ENCODE results near the gene BAIAP2L2. TPM values are rescaled to one million over a fixed set of nuclear protein-coding genes. Genes with fewer than 3 reads are reported as not detected.

The BAIAP2L2 gene
- total RNA-seq, 2 experiments from 2014 or later, result 0.20 to 0.39 TPM

DNA sequence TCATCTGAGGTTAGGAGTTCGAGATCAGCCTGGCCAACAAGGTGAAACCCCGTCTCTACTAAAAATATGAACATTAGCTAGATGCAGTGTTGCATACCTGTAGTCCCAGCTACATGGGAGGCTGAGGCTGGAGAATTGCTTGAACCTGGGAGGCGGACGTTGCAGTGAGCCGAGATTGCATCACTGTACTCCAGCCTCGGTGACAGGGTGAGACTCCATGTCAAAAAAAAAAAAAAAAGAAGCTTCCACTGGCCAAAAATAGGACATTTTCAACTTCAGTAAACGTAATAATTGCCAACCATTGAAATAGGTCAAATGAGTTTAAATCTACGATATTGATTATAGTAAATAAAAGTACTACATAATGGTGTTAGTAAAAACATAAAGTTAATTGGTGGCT lies 6.8 kb downstream of the BAIAP2L2 start:
- DNase-seq, result no peak
- Mint-ChIP-seq H3K4me3 (no peak overlapping the region), H3K4me1 (peaks cover 4% of the 10 kb centered on the region), H3K27ac (no peak overlapping the region), H3K9me3 (no peaks in the 10 kb centered on the region), H3K27me3 (no peaks in the 10 kb centered on the region), H3K36me3 (no peaks in the 10 kb centered on the region)

DNA sequence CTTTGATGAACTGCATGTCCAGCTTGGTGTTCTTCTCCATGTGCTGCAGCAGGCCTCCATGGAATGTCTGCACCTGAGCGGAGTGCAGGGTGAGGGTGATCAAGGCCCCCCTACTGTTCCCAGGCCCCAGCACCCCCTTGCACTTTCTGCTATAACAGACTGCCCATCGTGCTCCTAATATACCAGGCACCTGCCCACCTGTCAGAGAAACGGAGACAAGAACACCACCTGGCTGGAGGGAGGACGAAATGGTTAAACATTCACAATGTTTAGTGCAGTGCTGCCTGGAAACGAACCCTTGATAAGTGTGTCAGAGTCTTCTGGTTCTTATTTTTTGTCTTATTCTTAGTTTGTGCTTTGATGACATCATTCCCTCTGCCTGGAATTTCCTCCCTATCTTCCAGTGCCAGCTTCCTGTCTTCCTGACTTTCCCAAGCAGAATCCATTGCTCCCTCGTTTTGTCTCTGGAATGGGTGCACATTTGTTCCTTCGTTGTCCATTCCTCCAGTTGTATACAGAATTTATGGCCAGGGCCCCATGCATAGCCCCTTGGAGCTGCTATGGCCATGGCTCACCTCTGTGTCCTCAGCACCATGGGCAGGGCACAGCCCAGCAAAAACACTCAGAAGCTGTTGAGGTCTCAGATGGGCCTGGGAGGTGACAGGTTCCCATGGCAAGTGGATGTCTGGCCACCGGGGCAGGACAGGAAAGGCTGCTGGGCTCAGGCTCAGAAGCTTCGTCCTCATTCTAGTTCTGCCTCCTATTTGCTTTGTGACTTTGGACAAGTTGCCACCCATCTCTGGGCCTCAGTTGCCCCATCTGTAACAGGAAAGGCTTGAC lies 11.9 kb downstream of the BAIAP2L2 start:
- no peak for DNase-seq
- H3K27ac Mint-ChIP-seq, result no peak overlapping the region
- H3K4me3 Mint-ChIP-seq, result no peak overlapping the region
- no peaks in the 10 kb centered on the region for H3K4me1 Mint-ChIP-seq
- no peaks in the 10 kb centered on the region for H3K36me3 Mint-ChIP-seq
- no peaks in the 10 kb centered on the region for H3K9me3 Mint-ChIP-seq
- H3K27me3 Mint-ChIP-seq, result no peaks in the 10 kb centered on the region

DNA sequence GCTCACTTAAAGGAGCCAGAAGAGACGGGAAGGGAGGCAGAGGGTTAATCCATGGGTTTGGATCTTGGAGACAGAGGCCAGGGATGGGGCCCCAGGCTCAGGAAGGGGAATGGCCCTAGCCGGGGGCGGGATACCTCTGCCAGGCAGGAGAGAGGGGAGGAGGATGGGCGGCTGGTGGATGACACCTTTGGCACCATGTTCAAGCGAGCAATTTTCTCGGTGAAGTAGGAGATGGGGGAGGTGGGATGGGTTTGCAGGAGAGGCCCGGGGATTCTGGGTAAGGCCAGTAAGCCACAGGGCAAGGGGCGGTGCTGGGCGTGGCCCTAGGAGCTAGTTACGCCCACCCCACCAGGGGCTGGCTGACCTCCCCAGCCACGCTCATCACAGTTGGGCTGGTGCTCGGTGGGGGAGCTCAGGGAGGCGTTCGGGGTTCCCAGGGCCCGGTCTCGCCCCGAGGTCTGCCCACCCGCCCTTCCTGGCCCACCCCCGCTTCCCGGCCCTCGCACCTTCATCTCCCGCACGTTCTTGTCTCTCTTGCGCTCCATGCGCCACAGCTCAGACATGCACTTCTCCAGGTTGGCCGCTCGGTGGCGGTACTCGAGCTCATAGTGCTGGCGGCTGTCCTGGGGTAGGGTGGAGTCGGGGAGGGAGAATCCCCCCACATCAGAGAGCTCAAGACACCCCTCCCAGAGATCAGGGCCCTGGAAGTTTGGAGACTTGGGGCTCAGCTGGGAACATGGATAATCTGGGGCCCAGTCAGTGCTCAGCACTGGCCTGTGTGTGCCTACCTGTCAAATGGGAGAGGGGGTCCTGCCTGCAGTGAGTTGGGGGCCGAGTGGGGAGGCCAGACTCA lies 12.7 kb downstream of the BAIAP2L2 start:
- Mint-ChIP-seq H3K4me1 (no peaks in the 10 kb centered on the region), H3K9me3 (no peaks in the 10 kb centered on the region), H3K36me3 (no peaks in the 10 kb centered on the region), H3K27me3 (no peaks in the 10 kb centered on the region), H3K4me3 (no peak overlapping the region), H3K27ac (no peak overlapping the region)
- DNase-seq, result no peak

DNA sequence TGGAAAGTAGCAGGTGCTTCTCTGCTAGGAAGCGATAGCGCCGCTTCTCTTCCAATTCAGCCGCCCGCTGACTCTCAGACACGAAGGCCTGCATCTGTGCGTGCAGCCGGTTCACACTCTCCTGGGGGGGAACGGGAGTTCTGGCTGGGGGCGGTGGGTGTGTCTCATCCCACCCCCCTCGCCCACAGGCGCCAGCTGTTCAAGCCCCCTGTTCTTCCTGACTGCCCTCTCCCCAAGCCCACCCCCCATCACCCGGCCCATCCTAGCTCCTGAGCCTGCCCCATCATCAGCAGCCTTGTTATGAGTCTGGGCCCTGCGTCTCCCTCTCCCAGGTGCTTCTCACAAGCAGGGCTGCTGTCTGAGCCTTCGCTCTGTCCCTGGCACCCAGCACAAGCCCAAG lies 13.4 kb downstream of the BAIAP2L2 start:
- no peaks in the 10 kb centered on the region for H3K4me1 Mint-ChIP-seq
- no peak for DNase-seq
- H3K27ac Mint-ChIP-seq, result no peak overlapping the region
- no peaks in the 10 kb centered on the region for H3K9me3 Mint-ChIP-seq
- no peaks in the 10 kb centered on the region for H3K27me3 Mint-ChIP-seq
- no peak overlapping the region for H3K4me3 Mint-ChIP-seq
- H3K36me3 Mint-ChIP-seq, result no peaks in the 10 kb centered on the region

DNA sequence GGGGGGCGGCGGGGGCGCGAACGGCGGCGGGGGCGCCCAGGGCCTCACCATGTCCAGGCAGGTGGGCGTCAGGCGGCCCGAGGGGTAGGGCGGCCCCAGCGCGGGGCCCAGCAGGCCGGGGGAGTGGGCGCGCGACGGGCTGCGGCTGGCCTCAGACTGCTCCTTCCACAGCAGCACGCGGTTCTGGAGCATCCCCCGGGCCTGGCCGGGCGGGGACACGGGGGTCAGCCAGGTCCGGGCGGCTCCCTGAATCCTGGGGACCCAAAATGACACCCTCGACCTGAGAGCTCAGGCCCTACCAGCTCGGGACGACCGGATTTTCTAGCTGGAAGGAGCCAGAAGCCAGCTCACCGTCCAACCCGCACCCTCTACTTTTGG lies 21.0 kb downstream of the BAIAP2L2 start:
- Mint-ChIP-seq H3K4me1 (no peaks in the 10 kb centered on the region), H3K27ac (no peak overlapping the region), H3K27me3 (peaks cover 20% of the 10 kb centered on the region), H3K4me3 (no peak overlapping the region), H3K9me3 (no peaks in the 10 kb centered on the region), H3K36me3 (peaks cover 4% of the 10 kb centered on the region)
- DNase-seq, result no peak

DNA sequence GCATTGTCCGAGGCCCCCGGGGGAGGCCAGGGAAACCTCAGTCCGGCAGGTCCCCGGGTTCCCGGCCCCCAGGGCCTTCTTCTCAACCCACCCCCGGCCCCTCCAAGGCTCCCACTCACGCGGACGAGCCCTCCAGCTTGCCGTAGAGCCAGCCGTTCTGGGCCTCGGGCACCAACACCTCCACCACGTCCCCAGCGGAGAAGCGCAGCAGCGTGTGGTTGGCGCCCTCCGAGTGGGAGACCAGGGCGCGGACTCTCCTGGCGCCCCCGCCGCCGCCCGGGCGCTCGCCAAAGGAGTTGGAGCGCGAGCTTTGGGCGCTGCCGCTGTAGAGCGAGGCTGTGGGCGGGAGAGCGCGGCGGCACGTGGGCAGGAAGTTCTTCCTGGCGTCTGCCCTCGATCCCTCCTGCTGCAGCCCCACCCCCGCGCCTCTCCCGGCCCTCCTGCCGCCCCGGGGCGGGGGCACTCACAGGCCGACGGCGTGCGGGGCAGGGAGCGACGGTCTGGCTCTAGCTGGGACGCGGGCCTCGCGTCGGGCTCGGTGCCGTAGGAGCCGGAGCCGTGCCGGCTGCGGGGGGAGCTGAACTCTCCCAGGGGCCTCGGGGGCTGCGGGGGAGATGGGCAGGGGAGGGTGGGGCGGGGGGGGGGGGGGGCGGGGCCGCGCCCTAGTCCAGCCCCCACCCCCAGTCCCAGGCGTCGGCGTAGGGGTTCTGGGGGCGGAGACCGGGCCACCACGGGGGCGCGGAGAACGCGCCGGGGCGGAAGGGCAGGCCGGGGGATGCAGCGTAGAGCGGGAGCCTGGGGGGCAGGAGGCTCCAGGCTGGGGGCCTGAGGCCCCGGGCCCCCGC lies 21.6 kb downstream of the BAIAP2L2 start:
- no peak for DNase-seq
- H3K4me1 Mint-ChIP-seq, result no peaks in the 10 kb centered on the region
- no peak overlapping the region for H3K27ac Mint-ChIP-seq
- H3K36me3 Mint-ChIP-seq, result peaks cover 4% of the 10 kb centered on the region
- H3K4me3 Mint-ChIP-seq, result no peak overlapping the region
- H3K9me3 Mint-ChIP-seq, result no peaks in the 10 kb centered on the region
- H3K27me3 Mint-ChIP-seq, result peaks cover 20% of the 10 kb centered on the region

DNA sequence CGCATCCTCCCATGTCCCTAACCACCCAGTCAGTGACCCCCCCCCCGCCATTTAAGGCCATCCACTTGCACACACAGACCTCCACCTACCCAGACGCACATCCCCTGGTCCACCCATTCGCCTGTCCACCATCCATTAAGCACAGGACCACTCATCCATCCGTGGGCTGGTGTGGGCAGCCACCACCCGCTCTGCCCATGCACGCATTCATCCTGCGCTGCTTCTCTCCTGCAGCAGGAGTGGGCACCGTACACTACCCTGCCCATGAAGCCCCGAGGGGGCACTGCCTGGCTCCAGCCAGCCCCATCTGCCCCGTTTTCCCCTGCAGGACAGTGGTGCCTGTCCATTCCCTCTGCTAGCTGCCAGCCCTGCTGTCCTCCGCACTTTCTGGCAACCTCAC lies 22.6 kb downstream of the BAIAP2L2 start:
- no peak overlapping the region for H3K4me3 Mint-ChIP-seq
- H3K9me3 Mint-ChIP-seq, result no peaks in the 10 kb centered on the region
- no peaks in the 10 kb centered on the region for H3K4me1 Mint-ChIP-seq
- DNase-seq, result no peak
- no peak overlapping the region for H3K27ac Mint-ChIP-seq
- peaks cover 27% of the 10 kb centered on the region for H3K27me3 Mint-ChIP-seq
- H3K36me3 Mint-ChIP-seq, result peaks cover 4% of the 10 kb centered on the region

DNA sequence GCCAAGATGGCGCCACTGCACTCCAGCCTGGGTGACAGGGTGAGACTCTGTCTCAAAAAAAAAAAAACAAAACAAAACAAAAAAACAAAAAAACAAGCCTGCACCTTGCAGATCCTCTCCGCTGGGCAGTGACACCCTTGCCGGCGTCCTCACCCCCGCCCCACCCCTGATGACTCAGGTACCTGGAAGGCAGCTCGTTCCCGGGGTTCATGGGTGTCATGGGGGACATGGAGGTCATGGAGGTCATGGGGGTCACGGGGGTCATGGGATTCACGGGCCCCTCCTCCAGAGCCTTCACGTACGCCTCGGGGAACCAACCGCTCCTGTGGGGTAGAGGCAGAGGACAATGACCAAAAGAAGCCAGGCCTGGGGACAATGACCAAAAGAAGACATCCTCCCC lies 23.5 kb downstream of the BAIAP2L2 start:
- no peak overlapping the region for H3K4me3 Mint-ChIP-seq
- no peaks in the 10 kb centered on the region for H3K9me3 Mint-ChIP-seq
- H3K36me3 Mint-ChIP-seq, result peaks cover 4% of the 10 kb centered on the region
- H3K27me3 Mint-ChIP-seq, result peaks cover 33% of the 10 kb centered on the region
- H3K27ac Mint-ChIP-seq, result no peak overlapping the region
- DNase-seq, result no peak
- peaks cover under 1% of the 10 kb centered on the region for H3K4me1 Mint-ChIP-seq

DNA sequence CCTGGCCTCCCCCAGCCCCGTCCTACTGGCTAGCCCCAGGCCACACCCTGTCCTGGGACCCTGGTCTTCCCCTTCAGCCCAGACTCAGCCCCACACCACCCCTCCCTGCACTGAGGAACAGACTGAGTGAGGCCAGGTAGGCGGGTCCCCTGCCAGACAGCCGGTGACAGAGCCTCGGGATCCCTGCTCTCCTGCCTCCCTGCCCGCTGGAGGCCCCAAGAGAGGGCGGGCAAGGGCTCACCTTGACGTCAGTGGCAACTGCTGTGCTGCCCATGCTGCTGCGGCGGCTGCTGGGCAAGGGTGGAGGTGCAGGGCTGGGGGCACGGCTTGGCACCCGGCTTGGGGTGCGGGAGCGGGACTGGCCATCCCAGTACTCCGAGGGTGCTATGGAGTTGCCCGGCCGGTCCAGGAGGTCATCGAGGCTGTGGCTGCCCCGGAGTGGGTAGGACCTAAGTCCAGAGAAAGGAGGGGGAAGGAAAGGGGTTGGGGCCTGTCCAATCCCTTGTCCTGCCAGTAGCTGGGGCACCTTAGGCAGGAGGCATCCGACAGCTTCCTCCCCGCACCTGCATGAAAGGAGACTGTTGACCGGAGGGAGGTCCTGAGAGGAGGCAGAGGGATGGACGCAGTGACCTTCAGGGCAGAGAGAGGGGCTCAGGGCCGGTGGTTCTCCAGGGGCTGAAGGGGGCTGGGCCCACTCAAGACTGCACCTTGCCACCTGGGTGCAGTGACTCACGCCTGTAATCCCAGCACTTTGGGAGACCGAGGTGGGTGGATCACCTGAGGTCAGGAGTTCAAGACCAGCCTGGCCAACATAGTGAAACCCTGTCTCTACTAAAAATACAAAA lies 24.3 kb downstream of the BAIAP2L2 start:
- Mint-ChIP-seq H3K36me3 (peaks cover 4% of the 10 kb centered on the region), H3K9me3 (no peaks in the 10 kb centered on the region), H3K4me3 (no peak overlapping the region), H3K27me3 (peaks cover 36% of the 10 kb centered on the region), H3K4me1 (peaks cover 4% of the 10 kb centered on the region), H3K27ac (no peak overlapping the region)
- DNase-seq, result no peak

DNA sequence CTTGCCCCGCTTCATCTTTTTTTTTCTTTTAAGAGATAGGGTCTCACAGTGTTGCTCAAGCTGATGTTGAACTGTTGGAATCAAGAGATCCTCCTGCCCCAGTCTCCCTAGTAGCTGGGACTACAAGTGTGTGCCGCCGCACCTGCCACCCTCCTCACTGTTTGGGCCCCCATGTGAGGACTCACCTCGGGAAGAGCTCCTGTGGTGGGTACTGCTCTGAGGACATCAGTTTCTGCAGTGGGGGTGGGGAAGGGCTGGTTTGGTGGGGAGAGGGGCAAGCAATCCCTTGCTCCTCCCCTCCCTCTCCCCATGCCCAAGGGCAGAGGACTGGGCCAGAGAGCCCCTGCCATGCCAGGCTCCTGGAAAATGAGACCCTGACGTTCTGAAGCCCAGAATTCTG lies 25.0 kb downstream of the BAIAP2L2 start:
- no peak overlapping the region for H3K27ac Mint-ChIP-seq
- H3K4me3 Mint-ChIP-seq, result no peak overlapping the region
- peaks cover 32% of the 10 kb centered on the region for H3K27me3 Mint-ChIP-seq
- H3K36me3 Mint-ChIP-seq, result peaks cover 4% of the 10 kb centered on the region
- no peaks in the 10 kb centered on the region for H3K9me3 Mint-ChIP-seq
- H3K4me1 Mint-ChIP-seq, result peaks cover 4% of the 10 kb centered on the region
- DNase-seq, result no peak

DNA sequence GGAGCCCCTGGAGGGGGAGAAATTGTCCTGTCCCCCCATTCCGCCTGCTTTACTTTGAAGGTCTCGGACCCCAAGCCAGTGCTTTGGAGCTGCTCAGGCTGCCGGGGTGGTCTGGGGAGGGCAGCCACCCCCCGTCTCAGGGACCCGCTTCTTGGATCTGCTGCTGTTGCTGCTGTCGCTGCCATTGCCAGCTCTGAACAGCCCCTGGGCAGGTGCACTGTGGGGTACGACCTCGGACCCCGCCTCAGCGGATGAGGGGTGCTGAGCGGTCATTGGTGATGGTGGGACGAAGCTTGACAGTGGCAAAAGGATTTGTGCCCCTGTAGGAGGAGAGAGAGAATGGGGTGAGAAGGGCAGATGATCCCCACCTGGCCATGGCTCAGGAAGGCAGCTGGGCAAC lies 25.4 kb downstream of the BAIAP2L2 start:
- no peak overlapping the region for H3K27ac Mint-ChIP-seq
- H3K36me3 Mint-ChIP-seq, result peaks cover 6% of the 10 kb centered on the region
- H3K9me3 Mint-ChIP-seq, result no peaks in the 10 kb centered on the region
- H3K4me1 Mint-ChIP-seq, result peaks cover 4% of the 10 kb centered on the region
- H3K4me3 Mint-ChIP-seq, result no peak overlapping the region
- no peak for DNase-seq
- peaks cover 28% of the 10 kb centered on the region for H3K27me3 Mint-ChIP-seq

DNA sequence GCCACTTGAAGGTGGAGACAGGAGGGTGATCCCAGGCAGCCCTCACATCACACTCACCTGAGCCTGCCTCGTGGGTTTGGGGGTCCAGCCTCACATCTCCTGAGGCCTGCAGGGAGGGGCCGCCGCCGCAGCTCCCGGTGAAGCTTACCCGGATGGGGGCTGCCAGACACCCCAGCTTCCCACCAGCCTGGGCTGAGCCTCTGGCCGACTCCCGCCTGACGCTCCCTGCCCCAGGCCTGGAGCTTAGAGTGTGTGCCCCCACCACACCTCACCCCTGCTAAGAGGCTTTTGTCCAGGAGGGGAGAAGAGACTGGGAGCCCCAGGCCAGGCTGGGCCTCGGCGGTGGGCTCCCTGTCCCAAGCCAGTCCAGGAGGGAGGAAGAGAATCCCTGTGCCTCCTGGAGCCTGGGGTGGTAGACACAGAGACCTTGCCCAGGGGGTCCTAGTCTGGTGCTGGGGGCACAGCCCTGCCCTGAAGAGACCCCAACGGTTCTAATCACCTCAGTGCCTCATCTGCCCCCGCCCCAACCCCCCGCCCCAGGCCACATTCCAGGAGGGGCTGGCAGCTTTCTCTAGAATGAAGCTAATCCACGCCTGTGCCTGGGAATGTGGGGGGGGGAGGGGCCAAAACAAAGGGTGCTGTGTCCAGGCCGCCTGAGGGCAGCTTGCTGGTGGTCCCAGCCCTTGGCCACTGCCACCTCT lies 26.4 kb downstream of the BAIAP2L2 start, which contains the start of gene SLC16A8:
TSS of gene SLC16A8 (minus strand) at position 254 of the 701 bp plus-strand sequence. CDS start 1,311 bp downstream, outside the sequence.
- H3K4me3 Mint-ChIP-seq, result no peak within 1 kb of the TSS
- H3K27me3 Mint-ChIP-seq, result peaks cover 32% of the 10 kb centered on the region
- H3K36me3 Mint-ChIP-seq, result peaks cover 6% of the 10 kb centered on the region
- H3K4me1 Mint-ChIP-seq, result peaks cover 4% of the 10 kb centered on the region
- no peaks in the 10 kb centered on the region for H3K9me3 Mint-ChIP-seq
- no peak for DNase-seq
- H3K27ac Mint-ChIP-seq, result no peak within 1 kb of the TSS

DNA sequence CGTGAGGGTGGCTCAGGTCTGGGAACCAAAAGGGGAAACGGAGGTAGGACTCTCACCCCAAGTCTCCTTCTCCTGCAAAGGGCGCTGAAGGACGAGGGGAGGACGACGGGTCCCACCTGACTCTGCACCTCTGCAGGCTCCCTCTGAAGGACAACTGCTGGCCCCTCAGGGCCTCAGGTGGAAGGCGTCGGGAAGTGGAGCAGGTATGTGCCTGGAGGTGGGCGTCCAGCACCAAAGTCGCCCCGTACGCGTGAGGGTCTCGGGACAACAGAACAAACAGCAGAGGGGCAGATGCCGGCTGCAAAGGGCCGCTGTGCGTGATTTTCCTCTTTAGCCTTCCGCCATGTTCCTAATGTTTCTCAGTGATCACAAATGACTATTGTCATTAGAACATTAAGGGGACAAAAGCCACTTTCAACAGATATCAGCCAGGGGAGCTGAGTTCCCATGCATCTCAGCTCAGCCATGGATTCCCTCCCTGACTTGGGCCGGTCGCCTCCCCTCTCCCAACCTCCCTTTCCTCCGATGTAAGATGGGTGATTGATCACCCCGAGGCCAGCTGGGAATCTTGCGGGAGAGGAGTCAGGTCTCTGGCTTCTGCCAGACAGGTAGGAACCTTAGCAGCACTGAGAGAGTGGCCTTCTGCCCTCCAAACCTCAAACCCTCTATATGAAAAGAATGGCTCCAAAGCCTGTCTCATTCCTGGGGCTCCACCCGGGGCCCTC lies 27.3 kb downstream of the BAIAP2L2 start:
- peaks cover 6% of the 10 kb centered on the region for H3K36me3 Mint-ChIP-seq
- DNase-seq, result no peak
- no peak overlapping the region for H3K27ac Mint-ChIP-seq
- H3K4me3 Mint-ChIP-seq, result no peak overlapping the region
- no peaks in the 10 kb centered on the region for H3K9me3 Mint-ChIP-seq
- H3K4me1 Mint-ChIP-seq, result peaks cover 4% of the 10 kb centered on the region
- peaks cover 27% of the 10 kb centered on the region for H3K27me3 Mint-ChIP-seq

Measured in activated naive CD8-positive, alpha-beta T cell treated with anti-CD3 and anti-CD28 coated beads for 36 hours (primary cell).